Mesenchymal stem cell (in vitro differentiated cells and primary cell): ENCODE data around the gene MAP3K6.
A peak's percentile ranks its signal among the peaks of the same experiment; 100 is the strongest.

Source experiments
- DNase-seq: peaks from one replicate; pipeline ENCODE4 v3.0.0-alpha.2; 2013
- H2AFZ ChIP-seq: one replicate; pipeline ENCODE4 v1.6.1; 2013; ENCODE audit warnings: low read depth, mild to moderate bottlenecking, control low read depth, inconsistent platforms, low read length, moderate library complexity
- H2AK5ac ChIP-seq: 2 replicates; pipeline ENCODE4 v1.6.1; 2013; ENCODE audit warnings: low read length, moderate library complexity, mild to moderate bottlenecking, inconsistent platforms; ENCODE audit not compliant: severe bottlenecking
- H2BK120ac ChIP-seq: one replicate; pipeline ENCODE4 v1.6.1; 2013; ENCODE audit warnings: low read depth, mild to moderate bottlenecking, inconsistent platforms, low read length, moderate library complexity
- H2BK12ac ChIP-seq, 2 experiments: one replicate each; pipeline ENCODE4 v1.6.1; 2013; ENCODE audit warnings: inconsistent platforms in 2 of 2, low read length in 2 of 2, mild to moderate bottlenecking in 2 of 2, moderate library complexity in 2 of 2, control low read depth in 1 of 2
- H2BK15ac ChIP-seq: one replicate; pipeline ENCODE4 v1.6.1; 2013; ENCODE audit warnings: mild to moderate bottlenecking, low read depth, inconsistent platforms; ENCODE audit not compliant: poor library complexity, severe bottlenecking
- H2BK5ac ChIP-seq: 2 replicates; pipeline ENCODE4 v1.6.1; 2013; ENCODE audit warnings: low read depth, mild to moderate bottlenecking, low read length, control low read depth, inconsistent platforms; ENCODE audit not compliant: poor library complexity, severe bottlenecking
- H3K14ac ChIP-seq, 2 experiments: one replicate each; pipeline ENCODE4 v1.6.1; 2013; ENCODE audit warnings: inconsistent platforms in 2 of 2, low read length in 2 of 2, control low read depth in 1 of 2, mild to moderate bottlenecking in 1 of 2, moderate library complexity in 1 of 2
- H3K18ac ChIP-seq, 2 experiments: one replicate each; pipeline ENCODE4 v1.6.1; 2013; ENCODE audit warnings: inconsistent platforms in 2 of 2, low read length in 2 of 2, control low read depth in 1 of 2, low read depth in 1 of 2, mild to moderate bottlenecking in 1 of 2
- H3K23ac ChIP-seq, 2 experiments: one replicate each; pipeline ENCODE4 v1.6.1; 2013; ENCODE audit warnings: inconsistent platforms in 2 of 2, low read length in 2 of 2, mild to moderate bottlenecking in 2 of 2, moderate library complexity in 2 of 2, control low read depth in 1 of 2
- H3K27ac ChIP-seq: 2 replicates; pipeline ENCODE4 v1.5.1; 2013; ENCODE audit warnings: mild to moderate bottlenecking, moderate library complexity, low read length, control low read depth, inconsistent platforms; ENCODE audit not compliant: poor library complexity, severe bottlenecking
- H3K27me3 ChIP-seq, 2 experiments: 2 replicates each; pipeline versions ENCODE4 v1.6.1 to v1.7.0; 2013; ENCODE audit warnings: low read length in 2 of 2, mild to moderate bottlenecking in 2 of 2, moderate library complexity in 2 of 2, control low read depth in 1 of 2, inconsistent platforms in 1 of 2; ENCODE audit not compliant: control insufficient read depth in 1 of 2, insufficient read depth in 1 of 2
- H3K36me3 ChIP-seq, 2 experiments: 2 replicates each; pipeline versions ENCODE4 v1.6.1 to v1.7.0; 2013; ENCODE audit warnings: low read length in 2 of 2, control low read depth in 1 of 2, inconsistent platforms in 1 of 2, low read depth in 1 of 2, mild to moderate bottlenecking in 1 of 2; ENCODE audit not compliant: insufficient read depth in 2 of 2, control insufficient read depth in 1 of 2
- H3K4ac ChIP-seq, 2 experiments: one replicate each; pipeline ENCODE4 v1.6.1; 2013; ENCODE audit warnings: inconsistent platforms in 2 of 2, low read length in 2 of 2, mild to moderate bottlenecking in 2 of 2, moderate library complexity in 2 of 2, control low read depth in 1 of 2, low read depth in 1 of 2
- H3K4me1 ChIP-seq: 2 replicates; pipeline ENCODE4 v1.6.1; 2013; ENCODE audit warnings: low read depth, low read length, control low read depth; ENCODE audit not compliant: control insufficient read depth, insufficient read depth
- H3K4me2 ChIP-seq: 2 replicates; pipeline ENCODE4 v1.6.1; 2013; ENCODE audit warnings: low read length, mild to moderate bottlenecking, inconsistent platforms; ENCODE audit not compliant: poor library complexity, severe bottlenecking
- H3K4me3 ChIP-seq, 2 experiments: 2 replicates each; pipeline versions ENCODE4 v1.5.1 to v1.7.0; 2013; ENCODE audit warnings: low read length in 2 of 2, mild to moderate bottlenecking in 2 of 2, control low read depth in 1 of 2, low read depth in 1 of 2; ENCODE audit not compliant: insufficient read depth in 1 of 2
- H3K79me1 ChIP-seq: replicated peaks from 2 replicates; pipeline ENCODE4 v1.6.1; 2013; ENCODE audit warnings: mild to moderate bottlenecking, control low read depth, low read length, inconsistent platforms; ENCODE audit not compliant: poor library complexity, severe bottlenecking
- H3K9ac ChIP-seq: 2 replicates; pipeline ENCODE4 v1.7.0; 2013; ENCODE audit warnings: mild to moderate bottlenecking, low read length, moderate library complexity
- H3K9me3 ChIP-seq: 2 replicates; pipeline ENCODE4 v1.7.0; 2013; ENCODE audit warnings: mild to moderate bottlenecking, low read length; ENCODE audit not compliant: control insufficient read depth
- H4K8ac ChIP-seq: one replicate; pipeline ENCODE4 v1.6.1; 2013; ENCODE audit warnings: inconsistent platforms, mild to moderate bottlenecking, low read length, moderate library complexity
- H4K91ac ChIP-seq: one replicate; pipeline ENCODE4 v1.6.1; 2013; ENCODE audit warnings: mild to moderate bottlenecking, low read length, inconsistent platforms
- WGBS: methylation state at CpG from one replicate; pipeline ENCODE4 v1.1.7; 2013; ENCODE audit warnings: mixed read lengths; 5-methylcytosine and 5-hydroxymethylcytosine counted together

The MAP3K6 gene

GRCh38 chr1:27380766-27381733 is 14.3 kb upstream of the MAP3K6 start:
- Histone ChIP-seq H3K4me1 (peaks cover 5% of the 10 kb centered on the region), H3K4me2 (no peak overlapping the region), H2AFZ (no peak overlapping the region), H4K8ac (no peak overlapping the region), H3K79me1 (no peaks in the 10 kb centered on the region), H3K9ac (no peak overlapping the region), H3K27me3 (peaks cover 12 to 27% of the 10 kb centered on the region in 2 experiments), H2BK5ac (no peak overlapping the region), H3K4me3 (no peak overlapping the region), H2AK5ac (no peak overlapping the region), H2BK12ac (no peak overlapping the region), H2BK120ac (no peak overlapping the region), H2BK15ac (no peak overlapping the region), H3K4ac (no peak overlapping the region), H3K14ac (no peak overlapping the region), H4K91ac (peak overlapping the region; percentile 11), H3K23ac (no peak overlapping the region), H3K36me3 (no peaks in the 10 kb centered on the region), H3K18ac (no peak overlapping the region), H3K27ac (no peak overlapping the region), H3K9me3 (no peaks in the 10 kb centered on the region)
- DNase-seq: no peak
- WGBS: 87% methylated on average over 8 of the region's 12 CpGs

DNA sequence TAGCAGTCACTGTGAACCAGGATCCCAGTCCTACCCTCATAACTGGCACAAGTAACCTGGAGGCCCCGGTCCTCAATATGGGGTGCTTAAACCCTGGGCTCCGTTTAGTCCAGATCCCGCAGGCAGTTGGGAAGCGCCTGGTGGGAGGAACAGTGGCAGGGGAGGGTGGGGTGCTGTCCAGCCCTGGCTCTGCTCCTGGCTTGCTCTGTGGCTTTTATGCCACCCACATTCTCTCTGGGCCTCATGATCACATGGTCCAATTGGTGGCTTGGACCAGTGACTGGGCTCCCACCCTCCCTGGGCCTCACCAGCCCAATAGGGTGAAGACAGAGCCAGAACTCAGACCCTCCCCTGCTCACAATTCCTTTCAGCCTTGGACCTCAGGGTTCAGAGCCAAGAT is 13.5 kb upstream of the MAP3K6 start:
- H3K9ac ChIP-seq: no peak overlapping the region
- H4K8ac ChIP-seq: no peak overlapping the region
- WGBS: 90% methylated on average over 4 of the region's 4 CpGs

DNA sequence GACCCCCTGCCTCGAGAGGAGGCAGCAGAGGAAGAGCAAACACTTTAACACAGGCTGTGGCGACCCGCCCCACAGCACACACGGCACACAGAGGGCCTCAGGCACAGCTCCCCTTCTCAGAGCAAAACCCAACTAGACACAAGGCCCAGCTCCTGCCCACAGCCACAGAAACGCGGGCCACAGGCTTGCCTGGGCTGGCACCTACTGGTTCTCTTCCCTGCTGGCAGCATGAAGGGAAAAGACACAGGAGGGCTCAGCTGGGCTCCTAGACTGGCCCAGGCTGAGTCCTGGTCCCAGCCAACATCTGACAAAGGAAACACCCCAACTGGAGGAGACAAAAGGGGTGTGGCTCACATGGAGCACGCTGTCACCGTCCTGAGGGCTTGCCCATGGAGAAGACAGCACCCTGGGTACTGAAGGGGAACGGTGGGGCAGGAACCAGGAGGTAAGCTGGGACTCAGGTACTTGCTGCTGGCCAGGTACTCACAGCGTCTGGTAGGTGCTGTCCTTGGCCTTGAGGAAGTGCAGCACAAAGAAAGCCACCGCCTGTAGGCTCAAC is 12.9 kb upstream of the MAP3K6 start:
- H3K4ac ChIP-seq: no peak overlapping the region
- no peaks in the 10 kb centered on the region for H3K79me1 ChIP-seq
- H2AK5ac ChIP-seq: no peak overlapping the region
- H3K27me3 ChIP-seq: peaks cover 12 to 27% of the 10 kb centered on the region in 2 experiments
- no peak overlapping the region for H3K4me2 ChIP-seq
- no peak overlapping the region for H2BK15ac ChIP-seq
- no peak overlapping the region for H3K23ac ChIP-seq
- peak overlapping the region; percentile 21 for H4K8ac ChIP-seq
- H3K27ac ChIP-seq: no peak overlapping the region
- H3K36me3 ChIP-seq: no peaks in the 10 kb centered on the region
- H3K4me1 ChIP-seq: peaks cover 5% of the 10 kb centered on the region
- no peak for DNase-seq
- H2BK12ac ChIP-seq: no peak overlapping the region
- no peak overlapping the region for H4K91ac ChIP-seq
- no peak overlapping the region for H3K18ac ChIP-seq
- no peak overlapping the region for H3K9ac ChIP-seq
- WGBS: 77% methylated on average over 11 of the region's 11 CpGs
- no peak overlapping the region for H2BK5ac ChIP-seq
- no peak overlapping the region for H3K4me3 ChIP-seq
- H2AFZ ChIP-seq: no peak overlapping the region
- no peak overlapping the region for H2BK120ac ChIP-seq
- no peaks in the 10 kb centered on the region for H3K9me3 ChIP-seq
- H3K14ac ChIP-seq: no peak overlapping the region

More for the DNA sequence above, 13.5 kb upstream of the MAP3K6 start:
- H3K36me3 ChIP-seq: no peaks in the 10 kb centered on the region
- H3K23ac ChIP-seq: no peak overlapping the region
- no peak overlapping the region for H3K14ac ChIP-seq
- H2AK5ac ChIP-seq: no peak overlapping the region
- H2BK5ac ChIP-seq: no peak overlapping the region
- no peaks in the 10 kb centered on the region for H3K79me1 ChIP-seq
- no peak overlapping the region for H3K4ac ChIP-seq
- DNase-seq: no peak
- no peaks in the 10 kb centered on the region for H3K9me3 ChIP-seq
- H2BK15ac ChIP-seq: no peak overlapping the region
- H3K27ac ChIP-seq: no peak overlapping the region
- no peak overlapping the region for H2AFZ ChIP-seq
- no peak overlapping the region for H2BK12ac ChIP-seq
- H3K27me3 ChIP-seq: peaks cover 12 to 27% of the 10 kb centered on the region in 2 experiments
- H3K4me2 ChIP-seq: no peak overlapping the region
- peaks cover 5% of the 10 kb centered on the region for H3K4me1 ChIP-seq
- H3K4me3 ChIP-seq: no peak overlapping the region
- no peak overlapping the region for H2BK120ac ChIP-seq
- H4K91ac ChIP-seq: no peak overlapping the region
- H3K18ac ChIP-seq: no peak overlapping the region

DNA sequence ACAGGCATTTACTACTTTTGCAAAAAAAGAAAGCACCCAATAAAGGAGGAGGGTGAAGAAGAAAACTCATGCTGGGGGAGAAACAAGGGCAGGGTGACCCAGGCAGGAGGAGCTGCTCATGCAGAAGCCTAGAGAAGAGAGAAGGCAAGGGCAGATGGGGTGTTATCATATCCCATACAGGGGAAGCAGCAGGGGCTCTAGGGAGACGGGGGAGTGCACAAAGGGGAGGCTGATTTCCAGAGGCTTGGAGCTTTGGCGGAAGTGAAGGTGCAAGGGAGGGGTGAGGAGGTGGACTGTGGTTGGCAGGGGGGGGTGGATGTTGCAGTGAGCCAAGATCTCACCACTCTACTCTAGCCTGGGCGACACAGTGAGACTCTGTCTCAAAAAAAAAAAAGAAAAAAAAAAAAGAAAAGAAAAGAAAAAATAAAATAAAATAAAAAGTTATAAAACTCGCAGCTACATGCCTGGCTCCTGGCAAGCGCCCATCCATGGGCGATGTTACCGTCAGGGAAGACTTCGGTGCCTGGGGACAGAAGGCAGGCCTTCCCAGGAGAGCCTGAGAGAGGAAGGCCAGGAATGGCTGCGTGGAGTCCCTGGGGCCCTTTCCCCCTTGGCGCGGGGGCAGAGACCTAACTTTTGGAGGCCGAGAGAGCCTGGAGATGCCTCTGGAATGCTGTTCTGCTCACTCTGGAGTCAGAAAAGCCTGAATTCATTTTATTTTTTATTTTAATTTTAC is 11.2 kb upstream of the MAP3K6 start:
- peaks cover 2% of the 10 kb centered on the region for H3K4me1 ChIP-seq
- H3K9me3 ChIP-seq: no peaks in the 10 kb centered on the region
- H2BK120ac ChIP-seq: no peak overlapping the region
- no peak overlapping the region for H3K4ac ChIP-seq
- no peak overlapping the region for H2AK5ac ChIP-seq
- H2BK5ac ChIP-seq: no peak overlapping the region
- no peak overlapping the region for H4K8ac ChIP-seq
- H3K4me2 ChIP-seq: no peak overlapping the region
- H3K4me3 ChIP-seq: no peak overlapping the region
- H2BK12ac ChIP-seq: no peak overlapping the region
- no peak overlapping the region for H3K27ac ChIP-seq
- no peaks in the 10 kb centered on the region for H3K79me1 ChIP-seq
- H3K14ac ChIP-seq: no peak overlapping the region
- H2BK15ac ChIP-seq: no peak overlapping the region
- H3K23ac ChIP-seq: no peak overlapping the region
- H3K36me3 ChIP-seq: no peaks in the 10 kb centered on the region
- no peak overlapping the region for H3K9ac ChIP-seq
- H4K91ac ChIP-seq: no peak overlapping the region
- DNase-seq: no peak
- no peak overlapping the region for H2AFZ ChIP-seq
- no peak overlapping the region for H3K18ac ChIP-seq
- H3K27me3 ChIP-seq: peaks cover 12 to 40% of the 10 kb centered on the region in 2 experiments
- 92% methylated on average over 10 of the region's 12 CpGs for WGBS
